Measurements from ENCODE around the gene NTN5. TPM values are rescaled to one million over a fixed set of nuclear protein-coding genes. Genes with fewer than 3 reads are reported as not detected.

NTN5 gene
- total and polyA plus RNA-seq, 9 of the 15 experiments (the other 6 are each of a cell fraction or from before 2014, with no cell fraction given), result not detected

GRCh38 chr19:48713864-48714755 is 41.3 kb upstream of the NTN5 start (continued):
- TF ChIP-seq SRF (CRISPR knock-in tag; IDR thresholded peaks at IDR 0.05) (peak in 1 of 2 experiments; percentile 8; a peak in 1 of 4 replicates), PPARD (CRISPR knock-in tag; IDR thresholded peaks at IDR 0.05) (no peak), ETV6 (IDR thresholded peaks at IDR 0.05; ENCODE audit: borderline replicate concordance in 1 of 2, low read depth in 2 of 2, low read length in 1 of 2) (no peak), ETV6 (CRISPR knock-in tag; IDR thresholded peaks at IDR 0.05; ENCODE audit: borderline replicate concordance) (no peak), ARID2 (IDR thresholded peaks at IDR 0.05) (no peak), KAT7 (CRISPR knock-in tag; IDR thresholded peaks at IDR 0.05; ENCODE audit: borderline replicate concordance) (no peak), ZNF175 (CRISPR knock-in tag; IDR thresholded peaks at IDR 0.05; ENCODE audit: low read depth) (no peak), AFF1 (IDR thresholded peaks at IDR 0.05; ENCODE audit: low read depth in 1 of 2, partially characterized antibody in 2 of 2) (no peak), NFE2 (IDR thresholded peaks at IDR 0.05; ENCODE audit: low read depth) (no peak)
- TF ChIP-seq, protein P1, sequence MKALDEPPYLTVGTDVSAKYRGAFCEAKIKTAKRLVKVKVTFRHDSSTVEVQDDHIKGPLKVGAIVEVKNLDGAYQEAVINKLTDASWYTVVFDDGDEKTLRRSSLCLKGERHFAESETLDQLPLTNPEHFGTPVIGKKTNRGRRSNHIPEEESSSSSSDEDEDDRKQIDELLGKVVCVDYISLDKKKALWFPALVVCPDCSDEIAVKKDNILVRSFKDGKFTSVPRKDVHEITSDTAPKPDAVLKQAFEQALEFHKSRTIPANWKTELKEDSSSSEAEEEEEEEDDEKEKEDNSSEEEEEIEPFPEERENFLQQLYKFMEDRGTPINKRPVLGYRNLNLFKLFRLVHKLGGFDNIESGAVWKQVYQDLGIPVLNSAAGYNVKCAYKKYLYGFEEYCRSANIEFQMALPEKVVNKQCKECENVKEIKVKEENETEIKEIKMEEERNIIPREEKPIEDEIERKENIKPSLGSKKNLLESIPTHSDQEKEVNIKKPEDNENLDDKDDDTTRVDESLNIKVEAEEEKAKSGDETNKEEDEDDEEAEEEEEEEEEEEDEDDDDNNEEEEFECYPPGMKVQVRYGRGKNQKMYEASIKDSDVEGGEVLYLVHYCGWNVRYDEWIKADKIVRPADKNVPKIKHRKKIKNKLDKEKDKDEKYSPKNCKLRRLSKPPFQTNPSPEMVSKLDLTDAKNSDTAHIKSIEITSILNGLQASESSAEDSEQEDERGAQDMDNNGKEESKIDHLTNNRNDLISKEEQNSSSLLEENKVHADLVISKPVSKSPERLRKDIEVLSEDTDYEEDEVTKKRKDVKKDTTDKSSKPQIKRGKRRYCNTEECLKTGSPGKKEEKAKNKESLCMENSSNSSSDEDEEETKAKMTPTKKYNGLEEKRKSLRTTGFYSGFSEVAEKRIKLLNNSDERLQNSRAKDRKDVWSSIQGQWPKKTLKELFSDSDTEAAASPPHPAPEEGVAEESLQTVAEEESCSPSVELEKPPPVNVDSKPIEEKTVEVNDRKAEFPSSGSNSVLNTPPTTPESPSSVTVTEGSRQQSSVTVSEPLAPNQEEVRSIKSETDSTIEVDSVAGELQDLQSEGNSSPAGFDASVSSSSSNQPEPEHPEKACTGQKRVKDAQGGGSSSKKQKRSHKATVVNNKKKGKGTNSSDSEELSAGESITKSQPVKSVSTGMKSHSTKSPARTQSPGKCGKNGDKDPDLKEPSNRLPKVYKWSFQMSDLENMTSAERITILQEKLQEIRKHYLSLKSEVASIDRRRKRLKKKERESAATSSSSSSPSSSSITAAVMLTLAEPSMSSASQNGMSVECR (CRISPR knock-in tag; IDR thresholded peaks at IDR 0.05), result no peak
